Ascending aorta (tissue), 2 donors: Measurements from ENCODE around the gene MCU. TPM values are rescaled to one million over a fixed set of nuclear protein-coding genes. Genes with fewer than 3 reads are reported as not detected.
A peak's percentile ranks its signal among the peaks of the same experiment; 100 is the strongest.
"Not testable (repeated sequence)": the region's sequence is repeated elsewhere in the genome, so short reads cannot be mapped to it uniquely, and the experiment has no call there.

Source experiments
- DNase-seq, 2 donors: peaks; one replicate each; pipeline ENCODE4 v3.0.0-alpha.2; 2019; ENCODE audit warnings: low spot score in 2 of 2
- H3K27ac ChIP-seq, 2 donors: fragments of 200-600 bp; sonication (generic); one replicate each; pipeline ENCODE4 v1.5.1; 2016 to 2017; ENCODE audit warnings: mild to moderate bottlenecking in 1 of 2
- H3K27me3 ChIP-seq: fragments of 200-600 bp; sonication (generic); one replicate; pipeline ENCODE4 v1.5.1; 2017
- H3K36me3 ChIP-seq, 2 donors: fragments of 200-600 bp; sonication (generic); one replicate each; pipeline ENCODE4 v1.5.1; 2016
- H3K4me1 ChIP-seq, 2 donors: fragments of 200-600 bp; sonication (generic); one replicate each; pipeline ENCODE4 v1.5.1; 2016 to 2017; ENCODE audit warnings: mild to moderate bottlenecking in 1 of 2
- H3K4me3 ChIP-seq, 2 donors: fragments of 200-600 bp; sonication (generic); one replicate each; pipeline ENCODE4 v1.5.1; 2016 to 2017; ENCODE audit warnings: mild to moderate bottlenecking in 1 of 2
- H3K9me3 ChIP-seq, 2 donors: fragments of 200-600 bp; sonication (generic); one replicate each; pipeline ENCODE4 v1.5.1; 2016
- CTCF ChIP-seq, 3 experiments: fragments of 200-600 bp in 2 of 3; fragments of 450-650 bp in 1 of 3; sonication (generic) in 2 of 3; IDR thresholded peaks; one replicate each; pipeline ENCODE4 v1.5.1; 2016 to 2019; ENCODE audit warnings: antibody characterized with exemption in 3 of 3, mild to moderate bottlenecking in 1 of 3, moderate library complexity in 1 of 3
- intact Hi-C: fragments of 100-400 bp; cut with DNase I; formaldehyde crosslinking; loops from one replicate; pipeline ENCODE4 v1.15.1; 2023
- total RNA-seq: library from RNA; depleted of rRNA; stranded (reverse); fragments of >200 nt; gene quantifications from one replicate; pipeline ENCODE4 v1.1.0, GENCODE V29; 2016

MCU gene
- total RNA-seq, 1 donor from 2014 or later = 22.0 TPM

GRCh38 chr10:72733989-72734388, 42.0 kb downstream of the MCU start:
- TF ChIP-seq CTCF (IDR thresholded peaks at IDR 0.05) = no peak
- no peaks in the 10 kb centered on the region for H3K36me3 ChIP-seq
- no peak for DNase-seq
- no peaks in the 10 kb centered on the region for H3K9me3 ChIP-seq
- H3K4me1 ChIP-seq = peaks cover 5 to 12% of the 10 kb centered on the region in 2 donors
- H3K4me3 ChIP-seq = no peak overlapping the region
- no peaks in the 10 kb centered on the region for H3K27me3 ChIP-seq
- intact Hi-C loops = loop anchor here (2.0 kb wide), 1 partner anchor 19 kb away; no protein-coding TSS in a partner anchor
- H3K27ac ChIP-seq = no peak overlapping the region

- H3K4me1 ChIP-seq = peaks cover 14 to 23% of the 10 kb centered on the region in 2 donors
- H3K9me3 ChIP-seq = no peaks in the 10 kb centered on the region
- DNase-seq = no peak
- TF ChIP-seq CTCF (IDR thresholded peaks at IDR 0.05) = no peak
- intact Hi-C loops = loop anchor here (5.0 kb wide), 1 partner anchor 33 kb away; no protein-coding TSS in a partner anchor
- H3K36me3 ChIP-seq = no peaks in the 10 kb centered on the region
- no peaks in the 10 kb centered on the region for H3K27me3 ChIP-seq
- H3K4me3 ChIP-seq = no peak overlapping the region
- H3K27ac ChIP-seq = peak overlapping the region; percentile 46 to 67
Measured at GRCh38 chr10:72735288-72735936, 43.5 kb downstream of the MCU start.

GRCh38 chr10:72736176-72736827, 44.4 kb downstream of the MCU start:
- Histone ChIP-seq H3K27me3 (no peaks in the 10 kb centered on the region), H3K4me3 (no peak overlapping the region), H3K4me1 (peaks cover 14 to 25% of the 10 kb centered on the region in 2 donors), H3K9me3 (no peaks in the 10 kb centered on the region), H3K36me3 (no peaks in the 10 kb centered on the region), H3K27ac (peak overlapping the region; percentile 59 to 67)
- intact Hi-C loops = loop anchor here (5.0 kb wide), 1 partner anchor 34 kb away; no protein-coding TSS in a partner anchor
- no peak for DNase-seq
- no peak for TF ChIP-seq CTCF (IDR thresholded peaks at IDR 0.05)

GRCh38 chr10:72736828-72737220, 44.9 kb downstream of the MCU start:
- H3K27ac ChIP-seq = peak overlapping the region; percentile 59 to 67
- H3K27me3 ChIP-seq = no peaks in the 10 kb centered on the region
- H3K4me3 ChIP-seq = no peak overlapping the region
- peaks cover 14 to 25% of the 10 kb centered on the region in 2 donors for H3K4me1 ChIP-seq
- DNase-seq = no peak
- no peaks in the 10 kb centered on the region for H3K9me3 ChIP-seq
- no peaks in the 10 kb centered on the region for H3K36me3 ChIP-seq
- TF ChIP-seq CTCF (IDR thresholded peaks at IDR 0.05) = no peak
- intact Hi-C loops = loop anchor here (5.0 kb wide), 1 partner anchor 35 kb away; no protein-coding TSS in a partner anchor

- Histone ChIP-seq H3K4me1 (peaks cover 14 to 25% of the 10 kb centered on the region in 2 donors), H3K27ac (peak overlapping the region; percentile 59 to 67)
- DNase-seq, H3K36me3 ChIP-seq, H3K9me3 ChIP-seq, H3K4me3 ChIP-seq, H3K27me3 ChIP-seq: not testable (repeated sequence)
- intact Hi-C loops = loop anchor here (5.0 kb wide), 1 partner anchor 35 kb away; no protein-coding TSS in a partner anchor
Measured at GRCh38 chr10:72737357-72737756, 45.4 kb downstream of the MCU start.

- DNase-seq = no peak
- Histone ChIP-seq H3K4me3 (peak overlapping the region in 1 of 2 donors; percentile 37), H3K27me3 (no peaks in the 10 kb centered on the region), H3K9me3 (no peaks in the 10 kb centered on the region), H3K27ac (peak overlapping the region; percentile 59 to 67), H3K4me1 (peaks cover 14 to 25% of the 10 kb centered on the region in 2 donors), H3K36me3 (no peaks in the 10 kb centered on the region)
- no peak for TF ChIP-seq CTCF (IDR thresholded peaks at IDR 0.05)
- intact Hi-C loops = loop anchor here (5.0 kb wide), 1 partner anchor 36 kb away; no protein-coding TSS in a partner anchor
Measured at GRCh38 chr10:72738486-72738885, 46.5 kb downstream of the MCU start.
